DND-41 (cell line): ENCODE data around the gene LYRM4.

Experiments
- CTCF ChIP-seq: IDR thresholded peaks from 2 replicates; pipeline ENCODE4 v1.5.1; 2012; ENCODE audit warnings: borderline replicate concordance, low read length, moderate library complexity, mild to moderate bottlenecking; ENCODE audit not compliant: poor library complexity, severe bottlenecking; ENCODE audit errors: extremely low read depth
- EZH2 ChIP-seq: IDR thresholded peaks from 3 replicates; pipeline ENCODE4 v1.6.1; 2012; ENCODE audit warnings: borderline replicate concordance, low read depth, mild to moderate bottlenecking, moderate library complexity, low read length, inconsistent platforms; ENCODE audit not compliant: severe bottlenecking

GRCh38 chr6:5119090-5119951, 141.4 kb downstream of the LYRM4 start:
- no peak for TF ChIP-seq CTCF
- TF ChIP-seq EZH2: no peak
